ENCODE results near the gene XRN1. TPM values are rescaled to one million over a fixed set of nuclear protein-coding genes. Genes with fewer than 3 reads are reported as not detected.

Gene XRN1, protein sequence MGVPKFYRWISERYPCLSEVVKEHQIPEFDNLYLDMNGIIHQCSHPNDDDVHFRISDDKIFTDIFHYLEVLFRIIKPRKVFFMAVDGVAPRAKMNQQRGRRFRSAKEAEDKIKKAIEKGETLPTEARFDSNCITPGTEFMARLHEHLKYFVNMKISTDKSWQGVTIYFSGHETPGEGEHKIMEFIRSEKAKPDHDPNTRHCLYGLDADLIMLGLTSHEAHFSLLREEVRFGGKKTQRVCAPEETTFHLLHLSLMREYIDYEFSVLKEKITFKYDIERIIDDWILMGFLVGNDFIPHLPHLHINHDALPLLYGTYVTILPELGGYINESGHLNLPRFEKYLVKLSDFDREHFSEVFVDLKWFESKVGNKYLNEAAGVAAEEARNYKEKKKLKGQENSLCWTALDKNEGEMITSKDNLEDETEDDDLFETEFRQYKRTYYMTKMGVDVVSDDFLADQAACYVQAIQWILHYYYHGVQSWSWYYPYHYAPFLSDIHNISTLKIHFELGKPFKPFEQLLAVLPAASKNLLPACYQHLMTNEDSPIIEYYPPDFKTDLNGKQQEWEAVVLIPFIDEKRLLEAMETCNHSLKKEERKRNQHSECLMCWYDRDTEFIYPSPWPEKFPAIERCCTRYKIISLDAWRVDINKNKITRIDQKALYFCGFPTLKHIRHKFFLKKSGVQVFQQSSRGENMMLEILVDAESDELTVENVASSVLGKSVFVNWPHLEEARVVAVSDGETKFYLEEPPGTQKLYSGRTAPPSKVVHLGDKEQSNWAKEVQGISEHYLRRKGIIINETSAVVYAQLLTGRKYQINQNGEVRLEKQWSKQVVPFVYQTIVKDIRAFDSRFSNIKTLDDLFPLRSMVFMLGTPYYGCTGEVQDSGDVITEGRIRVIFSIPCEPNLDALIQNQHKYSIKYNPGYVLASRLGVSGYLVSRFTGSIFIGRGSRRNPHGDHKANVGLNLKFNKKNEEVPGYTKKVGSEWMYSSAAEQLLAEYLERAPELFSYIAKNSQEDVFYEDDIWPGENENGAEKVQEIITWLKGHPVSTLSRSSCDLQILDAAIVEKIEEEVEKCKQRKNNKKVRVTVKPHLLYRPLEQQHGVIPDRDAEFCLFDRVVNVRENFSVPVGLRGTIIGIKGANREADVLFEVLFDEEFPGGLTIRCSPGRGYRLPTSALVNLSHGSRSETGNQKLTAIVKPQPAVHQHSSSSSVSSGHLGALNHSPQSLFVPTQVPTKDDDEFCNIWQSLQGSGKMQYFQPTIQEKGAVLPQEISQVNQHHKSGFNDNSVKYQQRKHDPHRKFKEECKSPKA (N-terminal part only)
- total RNA-seq: 10 to 100 TPM; 64.4 to 82.7 TPM

- ATAC-seq: peak; percentile 92
- Mint-ChIP-seq H3K36me3 (peaks cover 34% of the 10 kb centered on the region), H3K9me3 (ENCODE audit: low read depth) (no peaks in the 10 kb centered on the region), H3K27me3 (no peaks in the 10 kb centered on the region), H3K4me1 (peaks cover 24% of the 10 kb centered on the region), H3K4me3 (peak within 1 kb of the TSS; percentile 84), H3K27ac (peak within 1 kb of the TSS; percentile 98)
- DNase-seq: peak; percentile 97
- CTCF ChIA-PET: no interaction called here
Observed at GRCh38 chr3:142447852-142448823, at the start of gene XRN1. XRN1 (minus strand) TSS chr3:142448037; CDS start chr3:142447944, 93 bp downstream.

GRCh38 chr3:142495103-142495502, 47.3 kb upstream of the XRN1 start:
- no peak for ATAC-seq
- Mint-ChIP-seq H3K27ac (no peak overlapping the region), H3K9me3 (ENCODE audit: low read depth) (no peaks in the 10 kb centered on the region), H3K27me3 (no peaks in the 10 kb centered on the region), H3K36me3 (peaks cover 54% of the 10 kb centered on the region), H3K4me3 (no peak overlapping the region), H3K4me1 (no peaks in the 10 kb centered on the region)
- CTCF ChIA-PET: no interaction called here
- no peak for DNase-seq

DNA sequence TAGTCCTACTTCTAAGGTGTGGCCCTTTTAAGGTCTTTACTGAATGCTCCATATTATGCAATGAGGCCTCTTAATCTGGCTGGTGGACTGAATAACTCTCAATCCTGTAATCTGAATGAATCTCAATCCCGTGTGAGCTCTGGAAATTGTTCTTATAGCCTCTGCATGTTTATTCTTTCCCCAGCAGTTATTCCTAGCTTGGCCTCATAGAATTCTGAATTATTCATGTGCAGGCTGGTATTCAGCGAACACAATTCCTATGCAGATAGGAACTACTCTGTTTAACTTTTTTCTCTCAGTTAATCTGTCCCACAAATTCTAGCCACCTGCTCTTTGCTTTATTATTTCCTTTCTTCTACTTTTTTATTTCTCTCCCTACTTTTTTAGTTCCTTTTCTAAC, 44.3 kb upstream of the XRN1 start:
- Mint-ChIP-seq H3K27me3 (no peaks in the 10 kb centered on the region), H3K27ac (no peak overlapping the region), H3K4me3 (no peak overlapping the region), H3K4me1 (no peaks in the 10 kb centered on the region), H3K36me3 (peaks cover 61% of the 10 kb centered on the region), H3K9me3 (ENCODE audit: low read depth) (no peaks in the 10 kb centered on the region)
- CTCF ChIA-PET: no interaction called here
- ATAC-seq (no peak), DNase-seq (no peak)

DNA sequence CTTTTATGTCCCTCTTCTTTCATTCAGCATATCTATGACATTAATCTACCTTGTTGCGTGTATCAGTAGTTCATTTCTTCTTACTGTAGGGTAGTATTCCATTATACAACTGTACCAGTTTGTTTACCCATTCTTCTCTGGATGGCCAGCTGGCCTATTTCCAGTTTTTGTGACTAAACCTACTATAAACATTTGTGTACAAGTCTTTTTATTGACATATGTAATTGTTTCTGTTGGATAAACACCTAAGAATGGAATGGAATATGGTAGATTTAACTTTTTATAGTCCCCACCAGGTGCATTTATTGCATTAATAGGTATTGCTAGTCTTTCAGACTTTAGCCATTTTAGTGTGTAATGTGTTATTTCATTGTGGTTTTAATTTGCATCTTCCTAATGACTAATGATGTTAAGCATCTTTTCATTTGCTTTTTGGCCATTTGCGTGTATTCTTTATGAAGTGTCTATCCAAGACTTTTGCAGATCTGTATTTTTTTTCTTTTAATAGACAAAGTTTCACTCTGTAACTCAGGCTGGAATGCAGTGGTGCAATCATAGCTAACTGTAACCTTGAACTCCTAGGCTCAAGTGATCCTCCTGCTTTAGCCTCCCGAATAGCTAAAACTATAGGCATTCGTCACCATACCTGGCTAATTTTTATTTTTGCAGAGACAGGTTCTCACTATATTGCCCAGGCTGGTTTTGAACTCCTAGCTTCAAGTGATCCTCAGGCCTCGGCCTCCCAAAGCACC, 41.9 kb upstream of the XRN1 start:
- no peak overlapping the region for H3K4me3 Mint-ChIP-seq
- DNase-seq (no peak), ATAC-seq (no peak)
- no peak overlapping the region for H3K27ac Mint-ChIP-seq
- H3K36me3 Mint-ChIP-seq: peaks cover 58% of the 10 kb centered on the region
- H3K4me1 Mint-ChIP-seq: no peaks in the 10 kb centered on the region
- H3K9me3 Mint-ChIP-seq (ENCODE audit: low read depth): no peaks in the 10 kb centered on the region
- no peaks in the 10 kb centered on the region for H3K27me3 Mint-ChIP-seq
- CTCF ChIA-PET: no interaction called here

- no peak overlapping the region for H3K27ac Mint-ChIP-seq
- no peak for ATAC-seq
Observed at GRCh38 chr3:142484912-142485435, 37.1 kb upstream of the XRN1 start.

DNA sequence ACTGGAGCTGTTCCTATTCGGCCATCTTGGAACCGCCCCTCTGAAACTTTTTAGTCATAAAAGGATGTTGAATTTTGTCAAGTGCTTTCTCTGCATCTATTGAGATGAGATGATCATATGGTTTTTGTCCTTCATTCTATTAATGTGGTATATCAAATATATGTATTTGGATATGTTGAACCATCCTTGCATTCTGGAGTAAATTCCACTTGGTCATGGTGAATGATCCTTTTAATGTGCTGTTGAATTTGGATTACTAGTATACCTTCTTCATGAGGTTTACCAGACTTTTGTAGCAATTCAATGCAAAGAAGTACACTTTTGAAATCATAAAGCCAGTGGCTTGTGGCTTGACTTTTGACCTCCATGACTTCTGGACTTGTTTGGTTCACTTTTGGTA, 33.4 kb upstream of the XRN1 start:
- CTCF ChIA-PET: no interaction called here
- ATAC-seq (no peak), DNase-seq (no peak)
- H3K36me3 Mint-ChIP-seq: peaks cover 60% of the 10 kb centered on the region
- peaks cover 11% of the 10 kb centered on the region for H3K9me3 Mint-ChIP-seq (ENCODE audit: low read depth)
- H3K27me3 Mint-ChIP-seq: no peaks in the 10 kb centered on the region
- no peak overlapping the region for H3K27ac Mint-ChIP-seq
- no peak overlapping the region for H3K4me3 Mint-ChIP-seq
- no peaks in the 10 kb centered on the region for H3K4me1 Mint-ChIP-seq

More at GRCh38 chr3:142484912-142485435, 37.1 kb upstream of the XRN1 start:
- peaks cover 6% of the 10 kb centered on the region for H3K9me3 Mint-ChIP-seq (ENCODE audit: low read depth)
- CTCF ChIA-PET: no interaction called here
- H3K27me3 Mint-ChIP-seq: no peaks in the 10 kb centered on the region
- DNase-seq: no peak
- H3K4me3 Mint-ChIP-seq: no peak overlapping the region
- peaks cover 68% of the 10 kb centered on the region for H3K36me3 Mint-ChIP-seq
- H3K4me1 Mint-ChIP-seq: no peaks in the 10 kb centered on the region

- no peaks in the 10 kb centered on the region for H3K4me1 Mint-ChIP-seq
- no peak overlapping the region for H3K27ac Mint-ChIP-seq
- no peak overlapping the region for H3K4me3 Mint-ChIP-seq
- CTCF ChIA-PET: no interaction called here
- peaks cover 22% of the 10 kb centered on the region for H3K36me3 Mint-ChIP-seq
- no peak for ATAC-seq
- no peaks in the 10 kb centered on the region for H3K27me3 Mint-ChIP-seq
- H3K9me3 Mint-ChIP-seq (ENCODE audit: low read depth): no peaks in the 10 kb centered on the region
- DNase-seq: no peak
Observed at GRCh38 chr3:142470826-142471225, 23.0 kb upstream of the XRN1 start.

GRCh38 chr3:142468456-142468855, 20.6 kb upstream of the XRN1 start:
- Mint-ChIP-seq H3K36me3 (peaks cover 19% of the 10 kb centered on the region), H3K4me3 (no peak overlapping the region), H3K27me3 (no peaks in the 10 kb centered on the region), H3K9me3 (ENCODE audit: low read depth) (no peaks in the 10 kb centered on the region), H3K27ac (no peak overlapping the region), H3K4me1 (no peaks in the 10 kb centered on the region)
- no peak for ATAC-seq
- CTCF ChIA-PET: no interaction called here
- DNase-seq: no peak

- CTCF ChIA-PET: no interaction called here
- ATAC-seq (no peak), DNase-seq (no peak)
- Mint-ChIP-seq H3K27me3 (no peaks in the 10 kb centered on the region), H3K27ac (no peak overlapping the region), H3K4me1 (no peaks in the 10 kb centered on the region), H3K36me3 (peaks cover 14% of the 10 kb centered on the region), H3K4me3 (no peak overlapping the region), H3K9me3 (ENCODE audit: low read depth) (no peaks in the 10 kb centered on the region)
Observed at GRCh38 chr3:142467768-142468167, 19.9 kb upstream of the XRN1 start.

DNA sequence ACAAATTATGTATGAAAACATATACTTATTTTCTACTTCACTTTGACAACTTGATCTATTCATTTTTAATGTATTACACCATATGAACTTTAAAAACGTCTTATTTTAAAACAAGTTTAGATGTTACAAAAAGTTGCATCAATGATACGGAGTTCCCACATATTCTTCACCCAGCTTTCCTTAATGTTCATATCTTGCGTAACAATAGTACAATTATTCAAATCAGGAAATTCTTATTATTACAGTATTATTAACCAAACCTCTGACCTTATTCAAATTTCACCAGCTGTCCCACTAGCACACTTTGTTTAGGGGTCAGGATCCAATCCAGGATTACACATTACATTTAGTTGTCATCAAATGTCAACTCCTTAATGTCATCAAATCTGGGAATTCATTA, 12.9 kb upstream of the XRN1 start:
- Mint-ChIP-seq H3K9me3 (ENCODE audit: low read depth) (no peaks in the 10 kb centered on the region), H3K36me3 (peaks cover 24% of the 10 kb centered on the region)
- CTCF ChIA-PET: no interaction called here

DNA sequence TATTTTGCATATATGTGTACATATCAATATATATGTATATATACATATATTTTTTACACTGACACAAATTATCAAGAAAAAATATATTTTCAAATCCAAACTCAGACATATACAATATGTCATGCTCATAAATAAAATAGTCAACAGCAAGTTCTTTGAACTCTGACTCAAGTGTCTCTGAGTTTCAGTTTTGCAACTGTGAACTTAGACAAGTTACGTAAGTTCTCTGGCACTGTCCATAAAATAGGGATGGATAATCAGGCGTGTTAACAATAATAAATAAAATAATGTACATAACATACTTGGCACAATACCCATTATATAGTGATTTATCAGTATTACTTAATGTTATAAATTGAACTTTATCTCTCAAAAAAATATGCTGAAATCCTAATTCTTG, 12.1 kb upstream of the XRN1 start:
- Mint-ChIP-seq H3K9me3 (ENCODE audit: low read depth) (no peaks in the 10 kb centered on the region), H3K27ac (no peak overlapping the region), H3K36me3 (peaks cover 27% of the 10 kb centered on the region), H3K4me3 (no peak overlapping the region), H3K27me3 (no peaks in the 10 kb centered on the region), H3K4me1 (no peaks in the 10 kb centered on the region)
- DNase-seq (no peak), ATAC-seq (no peak)
- CTCF ChIA-PET: no interaction called here

More for the DNA sequence above, 12.9 kb upstream of the XRN1 start:
- no peak for ATAC-seq
- no peak for DNase-seq
- Mint-ChIP-seq H3K27me3 (no peaks in the 10 kb centered on the region), H3K27ac (no peak overlapping the region), H3K4me3 (no peak overlapping the region), H3K4me1 (no peaks in the 10 kb centered on the region)

GRCh38 chr3:142459096-142459495, 11.3 kb upstream of the XRN1 start:
- H3K36me3 Mint-ChIP-seq: peaks cover 27% of the 10 kb centered on the region
- no peak overlapping the region for H3K27ac Mint-ChIP-seq
- DNase-seq: no peak
- no peaks in the 10 kb centered on the region for H3K27me3 Mint-ChIP-seq
- H3K4me1 Mint-ChIP-seq: no peaks in the 10 kb centered on the region
- CTCF ChIA-PET: no interaction called here
- no peaks in the 10 kb centered on the region for H3K9me3 Mint-ChIP-seq (ENCODE audit: low read depth)
- no peak overlapping the region for H3K4me3 Mint-ChIP-seq
- no peak for ATAC-seq

Data from activated CD8-positive, alpha-beta memory T cell treated with anti-CD3 and anti-CD28 coated beads, Interleukin-2, amount 10 ng/mL, durations not matched to agents 7 days and 5 days (primary cell).